Skin epidermis (tissue), 12 donors: ENCODE measurements around the gene SCUBE1.

Experiments
- H3K27ac ChIP-seq, 21 experiments: fragments of 200-600 bp; sonication (generic) in 11 of 21; one replicate each; pipeline ENCODE4 v1.5.0; 2020; ENCODE audit warnings: mild to moderate bottlenecking in 3 of 21, inconsistent platforms in 2 of 21, moderate library complexity in 2 of 21
- H3K4me3 ChIP-seq, 7 experiments: fragments of 200-600 bp; sonication (generic) in 2 of 7; one replicate each; pipeline ENCODE4 v1.5.0; 2020; ENCODE audit warnings: inconsistent platforms in 2 of 7, mild to moderate bottlenecking in 2 of 7, moderate library complexity in 1 of 7

Gene SCUBE1

DNA sequence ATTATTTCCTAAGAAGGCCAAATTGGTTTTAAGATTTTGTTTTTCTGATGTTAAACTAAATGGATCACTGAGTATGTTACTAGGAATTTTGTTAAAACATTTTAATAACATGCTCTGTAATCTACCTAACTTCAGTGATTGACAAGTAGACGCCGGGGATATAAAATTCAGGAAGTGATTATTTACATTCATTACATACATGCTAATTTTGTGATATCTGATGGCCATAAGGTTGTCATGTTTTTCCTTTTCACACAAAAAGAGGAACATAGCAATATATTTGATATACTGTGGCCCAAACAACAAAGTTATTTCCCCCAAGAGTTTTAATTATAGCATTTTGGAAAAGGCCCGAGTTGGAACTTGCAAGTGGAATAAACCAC, 12.1 kb downstream of the SCUBE1 start:
- H3K27ac ChIP-seq: no peak overlapping the region
- H3K4me3 ChIP-seq: no peak overlapping the region

DNA sequence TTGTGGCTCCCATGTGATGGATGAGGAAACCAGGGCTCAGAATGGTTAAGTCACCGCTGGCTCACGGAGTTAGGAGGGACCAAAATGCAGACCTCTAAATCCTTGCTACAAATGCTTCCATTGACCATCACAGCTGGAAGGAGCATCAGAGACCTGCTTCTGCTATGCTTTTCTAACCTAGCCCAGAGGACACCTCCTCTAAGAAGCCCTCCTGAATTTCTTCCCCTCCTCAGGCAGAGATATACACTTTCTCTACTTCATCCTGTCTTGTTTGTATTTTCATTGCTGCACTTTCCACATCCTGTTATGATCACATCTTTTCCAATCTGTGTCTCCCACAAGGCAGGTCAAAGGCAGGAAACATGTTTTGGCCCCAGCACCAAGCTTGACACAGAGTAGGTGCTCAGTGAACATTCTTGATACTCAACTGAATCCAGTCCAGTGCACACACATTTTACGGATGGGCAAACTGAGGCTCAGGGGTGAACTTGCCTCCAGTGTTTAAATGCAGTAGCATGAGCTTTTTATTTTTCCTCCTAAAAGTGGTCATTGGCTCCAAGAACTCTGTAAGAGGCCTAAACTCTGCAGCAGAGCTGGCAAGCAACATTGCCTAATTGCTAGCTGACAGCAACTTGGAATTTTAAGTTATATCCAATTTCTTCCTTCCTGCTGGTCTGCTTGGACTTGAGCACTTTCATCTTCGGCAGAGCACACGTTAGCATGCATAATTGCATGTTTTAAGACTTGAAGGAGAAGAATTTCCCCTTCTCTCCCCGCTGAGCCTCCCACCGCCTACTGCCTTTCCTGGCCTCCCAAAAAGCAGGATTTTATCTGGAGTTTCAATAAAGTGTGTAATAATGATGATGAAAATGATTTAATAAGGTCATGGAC, 12.7 kb downstream of the SCUBE1 start:
- no peak overlapping the region for H3K4me3 ChIP-seq
- H3K27ac ChIP-seq: no peak overlapping the region

DNA sequence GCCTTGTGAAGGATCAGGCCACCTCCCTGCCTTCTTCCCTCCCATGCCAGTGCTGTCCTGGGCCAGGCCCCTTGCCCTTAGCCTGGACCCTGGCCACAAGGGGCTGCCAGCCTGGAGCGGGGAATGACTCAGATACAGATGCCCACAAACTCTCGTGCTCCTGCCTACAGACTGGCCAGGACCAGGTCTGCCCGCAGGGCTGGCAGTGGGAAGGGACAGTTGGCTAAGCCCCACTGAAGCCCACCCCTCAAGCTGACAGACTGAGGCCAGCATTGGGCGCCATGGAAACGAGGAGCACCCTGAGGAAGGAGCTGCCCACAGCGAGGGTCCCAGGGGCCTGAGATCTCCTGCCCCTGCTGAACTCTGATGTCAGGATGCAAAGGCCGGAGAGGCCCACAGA, 14.1 kb downstream of the SCUBE1 start:
- Histone ChIP-seq H3K27ac (no peak overlapping the region), H3K4me3 (no peak overlapping the region)

DNA sequence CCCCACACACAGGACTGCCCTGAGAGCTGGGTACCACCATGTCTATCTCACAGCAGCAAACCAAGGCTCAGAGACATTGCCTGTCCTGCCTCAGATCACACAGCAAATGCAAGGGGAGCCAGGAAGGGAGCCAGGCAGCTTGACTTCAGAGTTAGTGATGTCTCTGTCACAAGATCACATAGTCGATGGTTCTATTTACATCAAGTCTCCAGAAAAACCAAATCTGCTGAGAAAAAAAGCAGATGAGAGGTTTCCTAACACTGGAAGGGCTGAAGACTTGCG, 16.1 kb downstream of the SCUBE1 start:
- Histone ChIP-seq H3K4me3 (no peak overlapping the region), H3K27ac (no peak overlapping the region)

DNA sequence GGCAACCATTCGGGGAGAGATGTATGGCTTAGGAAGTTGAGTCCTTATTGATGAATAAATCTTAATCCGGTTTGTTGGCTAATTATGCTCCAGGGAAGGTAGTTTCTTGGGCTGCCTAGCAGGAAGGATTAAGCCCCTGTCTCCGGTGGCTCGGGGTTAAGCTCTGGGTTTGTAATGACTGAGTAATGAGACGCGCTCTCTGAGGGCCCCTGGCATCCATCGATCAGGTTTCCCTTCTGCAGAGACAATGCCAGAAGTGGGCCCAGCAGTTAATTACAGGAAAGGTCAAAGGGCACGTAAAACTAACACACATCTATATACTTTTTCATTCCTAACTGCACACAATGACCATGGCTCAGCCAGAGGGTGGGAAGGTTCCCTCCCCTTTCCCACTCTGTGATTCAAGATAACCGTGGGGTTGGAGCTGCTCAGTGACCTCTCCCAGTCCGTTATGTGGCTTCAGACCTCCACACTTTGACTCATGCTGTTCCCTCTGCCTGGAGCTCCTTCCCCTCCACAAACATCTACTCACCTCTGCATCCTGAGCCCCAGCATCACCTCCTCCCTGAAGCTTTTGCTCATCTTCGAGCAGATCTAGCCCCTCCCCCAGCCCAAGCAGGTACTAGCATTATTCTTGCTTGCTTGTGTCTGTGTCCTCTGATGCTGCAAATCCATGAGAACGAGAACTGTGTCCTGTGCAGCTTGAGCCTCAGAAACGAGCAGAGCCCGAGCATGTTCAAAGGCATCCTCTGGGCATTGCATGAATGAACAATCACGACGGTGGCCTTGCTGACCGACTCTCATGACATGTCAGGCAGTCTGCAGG, 16.6 kb downstream of the SCUBE1 start:
- no peak overlapping the region for H3K4me3 ChIP-seq
- H3K27ac ChIP-seq: no peak overlapping the region

DNA sequence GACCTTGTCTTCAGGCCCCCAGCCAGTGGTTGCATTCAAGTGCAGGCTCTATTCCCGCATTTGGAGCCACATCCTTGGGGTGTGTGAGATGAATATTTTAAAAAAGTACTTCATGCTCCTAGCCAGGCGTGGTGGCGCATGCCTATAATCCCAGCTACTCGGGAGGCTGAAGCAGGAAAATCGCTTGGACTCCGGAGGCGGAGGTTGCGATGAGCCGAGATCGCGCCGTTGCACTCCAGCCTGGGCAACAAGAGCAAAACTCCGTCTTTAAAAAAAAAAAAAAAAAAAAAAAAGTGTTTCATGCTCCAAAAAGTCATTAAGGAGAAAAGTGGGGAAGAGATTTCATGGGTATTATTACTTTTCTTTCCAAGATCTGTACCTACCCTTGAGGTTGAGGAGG, 18.0 kb downstream of the SCUBE1 start:
- H3K4me3 ChIP-seq: no peak overlapping the region
- H3K27ac ChIP-seq: no peak overlapping the region

DNA sequence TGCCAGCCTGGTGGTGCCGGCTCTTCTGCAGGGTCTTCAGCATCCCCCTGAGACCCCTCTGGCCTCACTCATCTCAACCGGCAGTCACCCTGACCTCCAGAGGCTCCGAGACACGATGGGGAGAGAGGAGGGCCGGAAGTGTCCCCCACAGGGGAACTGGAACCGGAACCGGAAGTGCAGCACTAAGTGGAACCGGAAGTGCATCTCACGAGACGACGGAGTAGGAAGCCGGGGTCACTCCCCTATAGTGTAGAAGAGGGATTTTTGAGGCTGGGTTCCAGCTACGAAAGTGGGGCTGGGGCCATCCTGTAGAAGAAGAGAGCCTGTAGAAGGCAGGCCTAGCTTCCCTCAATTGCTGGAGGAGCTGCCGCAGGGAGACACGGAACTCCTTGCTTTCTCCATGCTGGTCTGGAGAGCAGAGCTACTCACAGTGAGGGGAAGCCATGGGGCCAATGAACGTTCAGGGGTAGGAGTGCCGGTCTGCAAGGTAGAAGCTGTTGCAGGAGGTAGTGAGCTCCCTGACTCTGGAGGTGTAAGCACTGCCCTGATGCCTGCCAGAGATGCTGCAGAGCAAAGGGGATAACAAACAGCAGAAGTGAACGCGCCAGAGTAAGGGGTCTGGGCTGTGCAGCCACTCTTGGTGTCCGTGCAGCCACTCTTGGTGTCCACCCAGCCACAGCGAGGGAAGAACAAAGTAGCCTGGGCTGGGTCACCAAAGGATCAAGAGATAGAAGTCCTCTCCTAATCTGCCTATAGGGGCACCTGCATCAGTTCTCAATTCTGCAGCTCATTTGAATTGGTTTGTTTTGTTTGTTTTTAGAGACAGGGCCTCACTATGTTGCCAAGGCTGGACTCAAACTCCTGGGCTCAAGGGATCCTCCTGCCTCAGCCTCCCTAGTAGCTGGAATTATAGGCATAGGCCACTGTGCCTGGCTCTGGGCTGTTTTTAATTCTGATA, 21.9 kb downstream of the SCUBE1 start:
- H3K27ac ChIP-seq: no peak overlapping the region

DNA sequence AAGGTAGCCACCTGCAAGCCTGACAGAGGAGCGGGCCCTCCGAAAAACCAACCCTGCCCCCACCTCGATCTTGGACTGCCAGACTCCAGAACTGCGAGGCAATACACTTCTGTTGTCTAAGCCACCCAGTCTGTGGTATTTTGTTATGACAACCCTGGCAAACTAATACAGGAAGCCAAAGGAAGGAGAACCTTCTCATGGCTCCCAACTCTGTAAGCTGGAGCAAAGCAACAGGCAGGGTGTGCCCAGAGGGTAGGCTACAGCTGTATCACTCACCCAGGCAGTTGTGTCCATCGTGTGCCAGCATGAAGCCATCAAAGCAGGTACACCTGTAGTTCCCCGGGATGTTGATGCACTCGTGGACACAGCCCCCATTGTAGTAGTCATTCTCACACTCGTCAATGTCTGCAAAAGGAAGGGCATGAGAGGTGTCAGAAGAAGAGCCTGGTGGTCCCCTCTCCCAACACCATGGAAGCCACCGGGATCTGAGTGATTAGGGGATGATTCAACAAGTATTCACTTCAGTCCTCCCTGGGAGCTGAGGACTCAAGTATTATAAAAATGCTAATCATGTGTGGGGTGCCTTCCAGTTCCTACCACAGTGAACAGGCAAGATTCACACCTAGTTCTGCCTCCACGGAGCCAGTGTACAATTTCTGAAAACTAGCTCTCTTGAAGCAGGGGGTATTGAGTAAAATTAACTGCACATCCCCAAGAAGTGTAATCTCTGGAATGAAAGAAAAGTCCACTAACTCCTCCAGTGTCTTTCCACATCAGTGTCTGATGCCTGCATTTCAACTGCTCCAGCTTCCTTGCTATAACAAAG, 23.3 kb downstream of the SCUBE1 start:
- H3K4me3 ChIP-seq: no peak overlapping the region
- H3K27ac ChIP-seq: no peak overlapping the region

More for the DNA sequence above, 21.9 kb downstream of the SCUBE1 start:
- no peak overlapping the region for H3K4me3 ChIP-seq

DNA sequence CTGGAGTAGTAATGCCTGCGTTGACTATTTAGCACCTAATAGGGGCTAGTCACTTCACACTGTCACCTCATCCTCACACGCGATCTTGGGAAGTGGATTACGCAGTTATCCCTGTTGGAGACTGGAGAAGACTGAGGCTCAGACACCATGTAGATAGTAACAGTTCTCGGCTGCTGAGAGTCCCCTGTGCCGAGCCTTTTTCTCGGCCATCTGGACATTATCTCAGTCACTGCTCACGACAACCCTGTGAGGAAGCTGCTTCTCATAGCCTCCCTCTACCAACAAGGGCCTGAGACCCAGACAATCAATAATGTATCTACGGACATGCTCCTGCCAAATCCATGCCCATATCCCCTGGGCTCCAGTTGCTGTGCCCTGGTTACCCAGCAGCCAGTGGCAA, 25.9 kb downstream of the SCUBE1 start:
- Histone ChIP-seq H3K4me3 (no peak overlapping the region), H3K27ac (no peak overlapping the region)

DNA sequence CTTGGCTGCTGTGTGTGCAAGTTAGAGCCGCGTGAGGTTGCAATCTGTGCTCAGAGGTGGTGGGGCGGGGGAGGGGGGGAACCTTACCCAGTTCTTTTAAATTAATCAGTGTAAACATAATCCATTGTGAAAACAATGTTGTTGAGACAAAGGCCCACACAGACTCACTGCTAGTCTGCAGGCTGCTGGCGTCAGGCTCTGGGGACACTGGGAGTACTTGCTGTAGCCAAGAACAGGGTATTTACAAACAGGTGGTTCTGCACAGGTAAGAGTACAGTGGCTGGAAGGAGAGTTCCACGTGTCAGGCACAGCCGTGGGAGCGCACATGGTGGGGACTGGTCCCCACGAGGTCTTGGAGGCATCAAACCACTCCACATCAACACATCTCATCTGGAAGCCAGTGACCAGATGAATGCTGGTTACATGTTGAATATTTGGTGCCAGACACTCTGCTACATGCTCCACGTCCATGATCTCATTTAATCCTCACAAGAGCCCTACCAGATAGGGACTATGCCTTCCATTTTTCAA, 27.4 kb downstream of the SCUBE1 start:
- Histone ChIP-seq H3K4me3 (no peak overlapping the region), H3K27ac (no peak overlapping the region)

DNA sequence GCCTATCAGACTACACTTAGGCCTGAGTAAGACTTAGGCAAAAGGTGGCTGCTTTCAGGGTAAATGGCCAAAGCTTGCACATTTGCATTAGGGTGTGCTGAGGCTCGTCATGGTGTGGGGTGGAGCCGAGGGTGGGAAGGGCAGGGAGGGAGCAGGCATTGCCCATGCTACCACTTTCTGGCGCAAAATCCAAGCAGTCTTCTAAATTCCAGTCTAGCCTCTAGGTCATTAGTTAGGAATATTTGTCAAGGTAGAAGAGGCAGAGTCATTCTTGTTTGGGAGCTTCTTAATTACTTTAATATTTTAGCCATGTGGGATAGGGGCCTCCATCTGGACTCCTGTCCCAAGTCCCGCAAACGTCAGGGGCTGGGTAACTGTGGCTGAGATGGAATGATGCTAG, 28.6 kb downstream of the SCUBE1 start:
- no peak overlapping the region for H3K4me3 ChIP-seq
- H3K27ac ChIP-seq: no peak overlapping the region

DNA sequence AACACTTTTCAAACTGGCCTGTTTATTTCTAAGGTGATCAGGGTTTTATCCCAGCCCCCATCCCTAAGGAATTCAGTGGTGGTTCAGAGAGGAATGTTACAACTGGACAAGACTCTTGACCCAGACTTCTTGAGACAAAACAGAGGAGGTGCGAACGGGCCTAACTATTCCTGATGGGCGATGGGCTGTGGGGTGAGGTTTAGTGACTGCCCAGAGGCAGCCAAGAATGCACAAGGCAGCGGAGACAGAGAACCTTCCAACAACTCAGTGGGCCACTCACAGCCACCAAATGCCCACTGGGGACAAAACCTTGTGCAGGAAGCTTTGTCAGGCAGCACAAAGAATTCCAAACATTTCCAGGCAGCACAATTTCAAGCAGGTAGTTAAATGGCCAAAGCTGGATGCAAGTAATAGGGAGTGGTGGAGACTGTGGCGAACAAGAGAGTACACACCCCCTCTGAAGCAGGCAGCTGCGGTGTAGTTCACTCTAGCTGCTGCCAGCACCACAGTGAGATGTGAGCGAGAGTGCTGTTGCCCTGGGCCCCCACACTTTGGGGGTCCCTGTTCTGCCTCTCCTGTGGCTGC, 29.2 kb downstream of the SCUBE1 start:
- no peak overlapping the region for H3K27ac ChIP-seq
- H3K4me3 ChIP-seq: no peak overlapping the region

DNA sequence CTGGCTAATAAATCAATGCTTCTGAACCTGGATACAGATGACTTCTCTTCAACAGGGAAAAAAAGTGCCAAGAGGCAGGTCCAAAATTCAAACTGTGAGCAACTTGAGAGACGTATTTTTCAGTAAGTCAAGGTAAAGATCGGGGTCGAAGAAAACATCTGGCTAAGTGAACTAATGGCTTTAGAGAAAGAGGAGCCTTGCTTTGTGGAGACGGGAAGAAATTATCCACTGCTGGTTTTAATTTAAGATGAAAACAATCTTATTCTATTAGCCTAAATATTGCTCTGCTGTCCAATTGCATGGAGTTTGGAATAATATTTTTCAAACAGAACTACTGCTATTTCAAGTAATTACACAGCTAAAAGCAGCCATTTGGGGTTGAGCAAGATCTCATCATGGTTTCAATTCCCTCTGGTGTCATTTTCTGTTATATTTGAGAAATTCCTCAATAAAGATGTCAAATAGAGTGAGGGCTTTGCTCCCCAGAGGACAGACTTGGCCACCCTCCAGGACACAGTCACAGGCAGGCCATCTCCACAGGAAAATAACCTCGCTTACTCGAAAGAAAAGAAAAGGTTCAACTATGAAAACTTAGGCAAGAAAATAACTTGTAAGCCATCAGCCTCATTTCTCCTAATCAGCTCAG, 29.8 kb downstream of the SCUBE1 start:
- Histone ChIP-seq H3K27ac (no peak overlapping the region), H3K4me3 (no peak overlapping the region)

DNA sequence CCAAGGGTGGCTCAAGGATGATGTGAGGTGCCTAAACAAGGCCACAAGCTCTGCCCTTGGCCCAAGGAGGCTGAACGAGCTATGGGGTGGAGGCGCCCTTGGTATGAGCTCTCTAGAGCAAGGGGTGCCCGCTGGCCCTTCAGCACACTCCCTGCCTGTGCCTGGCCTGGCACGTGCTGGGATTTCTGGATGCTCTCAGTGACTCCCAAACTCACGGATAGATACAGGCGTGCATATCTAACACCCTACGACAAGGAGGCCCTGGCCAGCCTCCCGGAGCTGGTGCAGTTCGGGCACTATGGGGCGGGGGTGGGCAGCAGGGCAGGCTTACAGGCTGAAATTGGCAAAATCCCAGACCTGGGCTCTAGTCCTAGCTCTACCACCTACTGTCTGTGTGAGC, 30.6 kb downstream of the SCUBE1 start:
- Histone ChIP-seq H3K27ac (no peak overlapping the region), H3K4me3 (no peak overlapping the region)

DNA sequence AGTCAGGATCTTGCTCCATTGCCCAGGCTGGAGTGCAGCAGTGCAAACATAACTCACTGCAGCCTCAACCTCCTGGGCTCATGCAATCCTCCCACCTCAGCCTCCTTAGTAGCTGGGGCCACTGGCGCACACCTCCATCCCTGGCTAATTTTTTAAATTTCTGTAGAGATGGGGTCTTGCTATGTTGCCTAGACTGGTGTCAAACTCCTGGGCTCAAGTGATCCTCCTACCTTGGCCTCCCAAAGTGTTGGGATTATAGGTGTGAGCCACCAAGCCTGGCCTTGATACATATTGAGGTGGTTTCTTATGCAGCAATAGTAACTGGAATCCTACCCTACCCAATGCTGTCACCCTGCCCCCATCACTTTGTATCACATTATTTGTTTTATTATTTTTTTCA, 32.4 kb downstream of the SCUBE1 start:
- no peak overlapping the region for H3K27ac ChIP-seq
- H3K4me3 ChIP-seq: no peak overlapping the region

DNA sequence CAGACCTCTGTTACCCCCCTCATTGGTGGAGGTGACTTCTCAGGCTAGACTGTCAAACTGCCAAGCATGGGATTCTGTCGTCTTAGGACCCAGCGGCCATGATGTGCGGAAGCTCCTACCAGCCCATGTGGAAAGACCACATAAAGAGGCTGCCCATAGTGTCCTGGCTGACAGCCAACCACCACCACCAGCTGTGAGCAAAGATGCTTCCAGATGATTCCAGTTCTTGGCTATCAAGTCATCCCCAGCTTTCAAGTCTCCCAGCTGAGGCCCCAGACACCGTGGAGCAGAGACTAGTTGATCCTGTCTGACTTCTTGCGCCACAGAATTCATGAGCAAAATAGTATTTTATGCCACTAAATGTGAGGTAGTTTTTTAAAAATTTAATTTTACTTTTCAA, 32.9 kb downstream of the SCUBE1 start:
- H3K27ac ChIP-seq: no peak overlapping the region
- H3K4me3 ChIP-seq: no peak overlapping the region

DNA sequence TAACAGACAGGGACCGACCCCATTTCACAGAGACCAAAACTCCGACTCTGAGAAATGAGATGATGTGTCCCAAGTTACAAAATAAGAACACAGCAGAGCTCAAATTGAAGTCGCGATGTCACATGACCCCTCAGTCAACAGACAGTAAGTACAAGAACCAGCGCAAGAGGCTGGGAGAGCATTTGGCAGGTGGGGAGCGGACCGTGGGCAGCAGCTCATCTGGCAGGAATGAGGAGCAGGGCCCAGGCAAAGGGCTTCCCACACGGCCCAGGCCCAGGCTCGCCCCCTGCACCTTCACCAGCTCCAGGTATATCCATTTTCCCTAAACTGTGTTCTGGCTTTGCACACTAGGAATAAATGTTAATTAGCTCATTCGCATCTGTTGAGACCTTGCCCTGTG, 34.3 kb downstream of the SCUBE1 start:
- Histone ChIP-seq H3K27ac (no peak overlapping the region), H3K4me3 (no peak overlapping the region)

DNA sequence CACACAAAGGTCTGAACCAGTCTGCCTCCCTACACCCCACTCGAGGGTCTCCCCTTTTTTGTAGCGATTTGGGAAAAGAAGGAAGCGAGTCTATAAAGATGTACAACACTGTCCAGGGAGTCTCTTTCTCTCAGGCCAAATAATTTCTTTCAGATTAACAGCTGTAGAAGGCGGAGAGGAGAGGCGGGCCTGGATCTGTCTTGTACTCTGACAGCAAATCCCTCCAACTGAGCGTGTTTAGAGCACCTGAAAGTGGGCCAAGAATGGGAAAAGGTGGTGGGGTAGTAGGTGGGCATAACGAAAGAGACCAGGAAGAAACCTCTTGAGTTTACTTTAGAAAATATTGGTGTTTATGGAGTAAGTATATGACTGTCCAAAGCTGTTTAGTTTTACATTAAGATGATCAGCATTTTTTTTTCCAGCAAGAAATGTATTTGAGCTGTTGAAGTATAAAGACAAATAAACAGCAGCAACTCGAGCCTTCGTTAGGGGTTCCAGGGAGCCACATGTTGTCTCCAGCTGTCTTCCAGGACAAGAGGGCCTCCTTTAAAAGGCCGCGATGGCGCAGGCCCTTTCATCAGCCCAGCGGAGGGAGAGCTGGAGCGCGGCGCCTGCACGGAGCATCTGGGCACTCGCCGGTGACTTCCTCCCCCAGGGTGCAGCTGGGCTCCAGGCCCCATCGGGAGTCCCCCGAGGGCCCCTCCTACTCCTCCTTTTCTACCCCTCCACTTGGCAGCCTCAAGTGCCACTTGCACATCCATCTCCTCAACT, 34.9 kb downstream of the SCUBE1 start:
- Histone ChIP-seq H3K4me3 (no peak overlapping the region), H3K27ac (no peak overlapping the region)
